AG04449 (cell line): ENCODE measurements around the gene STMN3.

ENCODE experiments used
- CTCF ChIA-PET: fragments of 350-600 bp; formaldehyde crosslinking; extraction: SDS; loops from one replicate; lab custom pipeline; 2021; ENCODE audit warnings: antibody characterized with exemption; lab: Yijun Ruan, JAX
- POLR2A ChIA-PET: fragments of 400-600, 350-600 bp; formaldehyde crosslinking; extraction: SDS; loops from one replicate; lab custom pipeline; 2020; ENCODE audit warnings: antibody characterized with exemption, inconsistent platforms; lab: Yijun Ruan, JAX
- DNase-seq: peaks from one replicate; pipeline ENCODE4 v3.0.0-alpha.2; 2010; ENCODE audit warnings: low read depth, low spot score
- H3K4me3 ChIP-seq: 2 replicates; pipeline ENCODE4 v1.5.1; 2011; ENCODE audit warnings: low read depth, mild to moderate bottlenecking, control low read depth, low read length
- CTCF ChIP-seq: IDR thresholded peaks from one replicate; pipeline ENCODE4 v1.5.1; 2011; ENCODE audit warnings: mild to moderate bottlenecking, moderate library complexity, low read length, control low read depth, inconsistent platforms; ENCODE audit not compliant: insufficient read depth; ENCODE audit errors: missing control alignments

STMN3 gene

GRCh38 chr20:63699466-63700198 is 46.4 kb upstream of the STMN3 start:
- no peak for TF ChIP-seq CTCF
- no peak overlapping the region for H3K4me3 ChIP-seq
- ChIA-PET CTCF (interaction anchor here (1.6 to 2.2 kb wide), 2 partner anchors 7 to 76 kb away, joined by 6 read pairs; no protein-coding TSS in a partner anchor), POLR2A (interaction anchor here (0.9 to 1.7 kb wide), 5 partner anchors 8 to 41 kb away, joined by 3 to 10 read pairs (median 4); partner anchors contain the start of genes ARFRP1 and ZGPAT)
- no peak for DNase-seq

GRCh38 chr20:63698739-63699465 is 45.7 kb upstream of the STMN3 start:
- ChIA-PET CTCF (interaction anchor here (0.7 to 2.2 kb wide), 5 partner anchors 8 to 197 kb away, joined by 3 to 6 read pairs (median 3); partner anchors contain the start of genes ARFRP1 and ZGPAT), POLR2A (interaction anchor here (0.9 to 1.7 kb wide), 6 partner anchors 9 to 42 kb away, joined by 3 to 10 read pairs (median 4); partner anchors contain the start of genes ARFRP1 and ZGPAT)
- DNase-seq, result peak; percentile 67
- no peak for TF ChIP-seq CTCF
- H3K4me3 ChIP-seq, result no peak overlapping the region; the same call in 1 of the 2 replicates

GRCh38 chr20:63697868-63698545 is 44.8 kb upstream of the STMN3 start:
- H3K4me3 ChIP-seq, result no peak overlapping the region
- DNase-seq, result no peak
- ChIA-PET CTCF (interaction anchor here (0.8 to 2.2 kb wide), 4 partner anchors 9 to 198 kb away, joined by 3 to 6 read pairs (median 4); no protein-coding TSS in a partner anchor), POLR2A (interaction anchor here (1.0 to 1.7 kb wide), 3 partner anchors 9 to 16 kb away, joined by 3 to 10 read pairs (median 3); partner anchors contain the start of genes ARFRP1 and ZGPAT)
- TF ChIP-seq CTCF, result no peak

- H3K4me3 ChIP-seq, result no peak overlapping the region
- POLR2A ChIA-PET, result interaction anchor here (1.0 kb wide), 1 partner anchor 15 kb away, joined by 3 read pairs; no protein-coding TSS in a partner anchor
- no peak for DNase-seq
- no peak for TF ChIP-seq CTCF
- CTCF ChIA-PET, result interaction anchor here (2.2 kb wide), 1 partner anchor 78 kb away, joined by 6 read pairs; no protein-coding TSS in a partner anchor
These were observed 44.2 kb upstream of the STMN3 start for GRCh38 chr20:63697357-63697867.

- DNase-seq, result no peak
- ChIA-PET CTCF (no interaction called here), POLR2A (interaction anchor here (1.0 kb wide), 1 partner anchor 15 kb away, joined by 3 read pairs; no protein-coding TSS in a partner anchor)
- TF ChIP-seq CTCF, result no peak
- H3K4me3 ChIP-seq, result peak within 1 kb of the TSS; percentile 12
These were observed 43.6 kb upstream of the STMN3 start, which contains the start of gene TNFRSF6B for GRCh38 chr20:63696628-63697356. TNFRSF6B (plus strand) TSS chr20:63696652; CDS start chr20:63696768, 116 bp downstream.
